DND-41 (cell line): ENCODE results near the gene NBPF4.

Experiments
- CTCF ChIP-seq: IDR thresholded peaks from 2 replicates; pipeline ENCODE4 v1.5.1; 2012; ENCODE audit warnings: borderline replicate concordance, low read length, moderate library complexity, mild to moderate bottlenecking; ENCODE audit not compliant: poor library complexity, severe bottlenecking; ENCODE audit errors: extremely low read depth
- EZH2 ChIP-seq: IDR thresholded peaks from 3 replicates; pipeline ENCODE4 v1.6.1; 2012; ENCODE audit warnings: borderline replicate concordance, low read depth, mild to moderate bottlenecking, moderate library complexity, low read length, inconsistent platforms; ENCODE audit not compliant: severe bottlenecking

- TF ChIP-seq CTCF = no peak
- no peak for TF ChIP-seq EZH2
Measured at GRCh38 chr1:108190686-108191416, 53.0 kb downstream of the NBPF4 start.
